OCI-LY7 (cell line): ENCODE data around the gene TSPY3.
"Not testable (repeated sequence)": the region's sequence is repeated elsewhere in the genome, so short reads cannot be mapped to it uniquely, and the experiment has no call there.

ENCODE experiments used
- EZH2phosphoT487 ChIP-seq: fragments of 200-600 bp; sonication (generic); IDR thresholded peaks from 2 replicates; pipeline ENCODE4 v1.6.1; 2018; ENCODE audit warnings: low read depth, borderline replicate concordance, mild to moderate bottlenecking, mixed run types, antibody characterized with exemption, low read length, moderate library complexity, mixed read lengths
- TF ChIP-seq, protein P1 (sequence below): fragments of 200-600 bp; sonication (generic); conservative IDR thresholded peaks from 2 replicates; pipeline ENCODE4 v1.5.1; 2014; ENCODE audit warnings: mild to moderate bottlenecking, antibody characterized with exemption, low read length, moderate library complexity, mixed read lengths

DNA sequence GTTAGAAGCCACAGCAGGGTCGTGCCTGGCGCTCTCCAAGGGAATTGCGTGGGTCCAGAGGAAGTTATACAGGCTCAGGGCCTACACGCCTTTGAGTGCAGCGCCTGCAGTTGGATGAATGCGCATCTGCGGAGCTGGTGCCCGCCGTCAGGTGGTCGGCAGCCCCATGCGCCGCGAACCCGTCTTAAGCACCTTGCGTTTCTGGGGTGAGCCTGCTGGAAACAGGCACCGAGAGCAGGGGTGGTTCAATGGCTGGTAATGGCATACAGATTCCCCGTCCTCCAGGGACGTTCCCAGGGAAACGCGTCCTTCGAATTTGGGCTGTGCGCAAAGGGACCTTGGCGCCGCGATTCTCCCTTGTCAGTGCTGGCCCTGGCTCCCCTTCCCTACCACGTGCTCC, 1.7 kb upstream of the TSPY3 start:
- TF ChIP-seq, protein P1, sequence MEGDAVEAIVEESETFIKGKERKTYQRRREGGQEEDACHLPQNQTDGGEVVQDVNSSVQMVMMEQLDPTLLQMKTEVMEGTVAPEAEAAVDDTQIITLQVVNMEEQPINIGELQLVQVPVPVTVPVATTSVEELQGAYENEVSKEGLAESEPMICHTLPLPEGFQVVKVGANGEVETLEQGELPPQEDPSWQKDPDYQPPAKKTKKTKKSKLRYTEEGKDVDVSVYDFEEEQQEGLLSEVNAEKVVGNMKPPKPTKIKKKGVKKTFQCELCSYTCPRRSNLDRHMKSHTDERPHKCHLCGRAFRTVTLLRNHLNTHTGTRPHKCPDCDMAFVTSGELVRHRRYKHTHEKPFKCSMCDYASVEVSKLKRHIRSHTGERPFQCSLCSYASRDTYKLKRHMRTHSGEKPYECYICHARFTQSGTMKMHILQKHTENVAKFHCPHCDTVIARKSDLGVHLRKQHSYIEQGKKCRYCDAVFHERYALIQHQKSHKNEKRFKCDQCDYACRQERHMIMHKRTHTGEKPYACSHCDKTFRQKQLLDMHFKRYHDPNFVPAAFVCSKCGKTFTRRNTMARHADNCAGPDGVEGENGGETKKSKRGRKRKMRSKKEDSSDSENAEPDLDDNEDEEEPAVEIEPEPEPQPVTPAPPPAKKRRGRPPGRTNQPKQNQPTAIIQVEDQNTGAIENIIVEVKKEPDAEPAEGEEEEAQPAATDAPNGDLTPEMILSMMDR: not testable (repeated sequence)
- TF ChIP-seq EZH2phosphoT487: not testable (repeated sequence)
